Panc1 (cell line): ENCODE measurements around the gene UBE2O.

ENCODE experiments used
- SIN3A ChIP-seq: IDR thresholded peaks from 2 replicates; pipeline ENCODE4 v1.6.1; 2012; ENCODE audit warnings: low read depth, mild to moderate bottlenecking, low read length, moderate library complexity, borderline replicate concordance; ENCODE audit not compliant: insufficient read depth
- TF ChIP-seq, protein P1 (sequence below): fragments of 450-650 bp; IDR thresholded peaks from 2 replicates; pipeline ENCODE4 v1.5.1; 2017; ENCODE audit warnings: mild to moderate bottlenecking

DNA sequence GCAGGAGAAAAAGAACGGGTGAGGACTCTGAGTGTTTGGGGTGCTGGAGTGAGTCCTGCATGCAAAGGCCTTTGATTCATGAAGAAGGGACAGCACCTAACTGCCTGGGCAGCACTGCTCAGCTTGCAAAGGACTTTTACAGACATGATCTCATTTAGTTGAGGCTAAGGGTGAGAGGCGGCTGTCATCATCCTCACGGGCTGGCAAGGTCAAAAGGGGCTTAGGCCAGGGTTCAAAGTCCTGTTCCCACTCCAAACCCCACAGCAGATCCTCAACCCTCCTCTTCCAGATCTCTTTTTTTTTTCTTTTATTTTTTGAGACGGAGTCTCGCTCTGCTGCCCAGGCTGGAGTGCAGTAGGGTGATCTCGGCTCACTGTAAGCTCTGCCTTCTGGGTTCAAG lies 43.5 kb upstream of the UBE2O start:
- TF ChIP-seq, protein P1, sequence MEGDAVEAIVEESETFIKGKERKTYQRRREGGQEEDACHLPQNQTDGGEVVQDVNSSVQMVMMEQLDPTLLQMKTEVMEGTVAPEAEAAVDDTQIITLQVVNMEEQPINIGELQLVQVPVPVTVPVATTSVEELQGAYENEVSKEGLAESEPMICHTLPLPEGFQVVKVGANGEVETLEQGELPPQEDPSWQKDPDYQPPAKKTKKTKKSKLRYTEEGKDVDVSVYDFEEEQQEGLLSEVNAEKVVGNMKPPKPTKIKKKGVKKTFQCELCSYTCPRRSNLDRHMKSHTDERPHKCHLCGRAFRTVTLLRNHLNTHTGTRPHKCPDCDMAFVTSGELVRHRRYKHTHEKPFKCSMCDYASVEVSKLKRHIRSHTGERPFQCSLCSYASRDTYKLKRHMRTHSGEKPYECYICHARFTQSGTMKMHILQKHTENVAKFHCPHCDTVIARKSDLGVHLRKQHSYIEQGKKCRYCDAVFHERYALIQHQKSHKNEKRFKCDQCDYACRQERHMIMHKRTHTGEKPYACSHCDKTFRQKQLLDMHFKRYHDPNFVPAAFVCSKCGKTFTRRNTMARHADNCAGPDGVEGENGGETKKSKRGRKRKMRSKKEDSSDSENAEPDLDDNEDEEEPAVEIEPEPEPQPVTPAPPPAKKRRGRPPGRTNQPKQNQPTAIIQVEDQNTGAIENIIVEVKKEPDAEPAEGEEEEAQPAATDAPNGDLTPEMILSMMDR, result no peak
- TF ChIP-seq SIN3A, result no peak
